Measurements from ENCODE around the gene RHEB.
"Not testable (repeated sequence)": the region's sequence is repeated elsewhere in the genome, so short reads cannot be mapped to it uniquely, and the experiment has no call there.

RHEB gene

GRCh38 chr7:151541709-151542499 lies 22.2 kb upstream of the RHEB start:
- DNase-seq (no peak), ATAC-seq (no peak)
- Mint-ChIP-seq H3K9me3 (no peaks in the 10 kb centered on the region), H3K27me3 (peaks cover 41% of the 10 kb centered on the region), H3K27ac (no peak overlapping the region), H3K4me1 (peaks cover 21% of the 10 kb centered on the region), H3K4me3 (no peak overlapping the region)

GRCh38 chr7:151540146-151540545 lies 20.5 kb upstream of the RHEB start:
- no peaks in the 10 kb centered on the region for H3K9me3 Mint-ChIP-seq
- ATAC-seq, result no peak
- peaks cover 31% of the 10 kb centered on the region for H3K27me3 Mint-ChIP-seq
- no peak overlapping the region for H3K4me3 Mint-ChIP-seq
- H3K4me1 Mint-ChIP-seq, result peaks cover 21% of the 10 kb centered on the region
- H3K27ac Mint-ChIP-seq, result no peak overlapping the region
- no peak for DNase-seq

GRCh38 chr7:151539088-151539671 lies 19.5 kb upstream of the RHEB start:
- peaks cover 31% of the 10 kb centered on the region for H3K27me3 Mint-ChIP-seq
- peaks cover 21% of the 10 kb centered on the region for H3K4me1 Mint-ChIP-seq
- no peak overlapping the region for H3K27ac Mint-ChIP-seq
- H3K4me3 Mint-ChIP-seq, result no peak overlapping the region
- no peak for DNase-seq
- ATAC-seq, result peak; percentile 43
- no peaks in the 10 kb centered on the region for H3K9me3 Mint-ChIP-seq

GRCh38 chr7:151537818-151538561 lies 18.3 kb upstream of the RHEB start:
- ATAC-seq (no peak), DNase-seq (no peak)
- Mint-ChIP-seq H3K27ac (peak overlapping the region in 1 of 2 donors; percentile 29), H3K27me3 (peaks cover 30% of the 10 kb centered on the region), H3K9me3 (no peaks in the 10 kb centered on the region), H3K4me3 (no peak overlapping the region), H3K4me1 (peaks cover 21% of the 10 kb centered on the region)

- not testable (repeated sequence) for H3K4me3 Mint-ChIP-seq, DNase-seq, H3K9me3 Mint-ChIP-seq, ATAC-seq
- peak overlapping the region; percentile 39 to 50 for H3K27ac Mint-ChIP-seq
- H3K27me3 Mint-ChIP-seq, result peaks cover 18% of the 10 kb centered on the region
- H3K4me1 Mint-ChIP-seq, result peaks cover 21% of the 10 kb centered on the region
Observed at GRCh38 chr7:151536178-151536577, 16.5 kb upstream of the RHEB start.

GRCh38 chr7:151529842-151530241 lies 10.1 kb upstream of the RHEB start:
- Mint-ChIP-seq H3K27ac (no peak overlapping the region), H3K4me1 (no peaks in the 10 kb centered on the region), H3K4me3 (no peak overlapping the region), H3K27me3 (no peaks in the 10 kb centered on the region), H3K9me3 (peaks cover 22 to 32% of the 10 kb centered on the region in 2 donors)
- no peak for ATAC-seq
- DNase-seq, result no peak

GRCh38 chr7:151524845-151525244 lies 5.2 kb upstream of the RHEB start:
- H3K27me3 Mint-ChIP-seq, result no peaks in the 10 kb centered on the region
- peaks cover 11% of the 10 kb centered on the region for H3K4me1 Mint-ChIP-seq
- no peak for ATAC-seq
- peaks cover 9% of the 10 kb centered on the region in 2 donors for H3K9me3 Mint-ChIP-seq
- no peak overlapping the region for H3K4me3 Mint-ChIP-seq
- DNase-seq, result no peak
- H3K27ac Mint-ChIP-seq, result no peak overlapping the region

- DNase-seq, result no peak
- Mint-ChIP-seq H3K27ac (no peak overlapping the region), H3K27me3 (no peaks in the 10 kb centered on the region), H3K9me3 (peaks cover 6% of the 10 kb centered on the region in 2 donors), H3K4me3 (no peak overlapping the region), H3K4me1 (peaks cover 11% of the 10 kb centered on the region)
- no peak for ATAC-seq
Observed at GRCh38 chr7:151524331-151524730, 4.6 kb upstream of the RHEB start.

- DNase-seq (peak; percentile 55 to 66), ATAC-seq (peak; percentile 20)
- no peaks in the 10 kb centered on the region for H3K27me3 Mint-ChIP-seq
- H3K9me3 Mint-ChIP-seq, result no peaks in the 10 kb centered on the region
- H3K27ac Mint-ChIP-seq, result peak overlapping the region; percentile 97
- H3K4me3 Mint-ChIP-seq, result peak overlapping the region; percentile 87 to 96
- peaks cover 37% of the 10 kb centered on the region for H3K4me1 Mint-ChIP-seq
Observed at GRCh38 chr7:151520419-151521261, 945 bp upstream of the RHEB start.

- Mint-ChIP-seq H3K4me3 (peak overlapping the region; percentile 87 to 96), H3K27ac (peak overlapping the region; percentile 95 to 97), H3K4me1 (peaks cover 52% of the 10 kb centered on the region)
- peak; percentile 68 for ATAC-seq
- DNase-seq, result peak; percentile 67 to 68
- not testable (repeated sequence) for H3K27me3 Mint-ChIP-seq, H3K9me3 Mint-ChIP-seq
Observed at GRCh38 chr7:151518947-151519764, 539 bp downstream of the RHEB start.

GRCh38 chr7:151518105-151518946 lies 1.4 kb downstream of the RHEB start:
- Mint-ChIP-seq H3K9me3 (no peaks in the 10 kb centered on the region), H3K27me3 (no peaks in the 10 kb centered on the region), H3K4me1 (peaks cover 59% of the 10 kb centered on the region), H3K27ac (peak overlapping the region; percentile 72 to 95), H3K4me3 (peak overlapping the region; percentile 84 to 87)
- DNase-seq (peak; percentile 55 to 70), ATAC-seq (peak; percentile 31)

- DNase-seq, result no peak
- Mint-ChIP-seq H3K9me3 (no peaks in the 10 kb centered on the region), H3K27me3 (no peaks in the 10 kb centered on the region), H3K27ac (peak overlapping the region in 1 of 2 donors; percentile 72), H3K4me3 (peak overlapping the region; percentile 84 to 87), H3K4me1 (peaks cover 60% of the 10 kb centered on the region)
- ATAC-seq, result no peak
Observed at GRCh38 chr7:151517601-151518104, 2.0 kb downstream of the RHEB start.

- H3K27me3 Mint-ChIP-seq, result no peaks in the 10 kb centered on the region
- DNase-seq (no peak), ATAC-seq (no peak)
- peaks cover 70% of the 10 kb centered on the region for H3K4me1 Mint-ChIP-seq
- peak overlapping the region in 1 of 2 donors; percentile 9 for H3K4me3 Mint-ChIP-seq
- H3K27ac Mint-ChIP-seq, result no peak overlapping the region
- H3K9me3 Mint-ChIP-seq, result no peaks in the 10 kb centered on the region
Observed at GRCh38 chr7:151515276-151515565, 4.5 kb downstream of the RHEB start.
